CD4-positive, alpha-beta T cell (primary cell): ENCODE results near the gene GRK3. TPM values are rescaled to one million over a fixed set of nuclear protein-coding genes. Genes with fewer than 3 reads are reported as not detected.

Source experiments
- ATAC-seq: fragments of 200-7000 bp; cut with Tn5 transposase; one replicate; pipeline ENCODE4 v1.10.0; 2022; ENCODE audit warnings: mild to moderate bottlenecking; ENCODE audit not compliant: poor library complexity
- CTCF ChIA-PET: fragments of 350-600 bp; sonication (Branson Sonifier 250); formaldehyde crosslinking; loops from one replicate; lab custom pipeline; 2021; ENCODE audit warnings: antibody characterized with exemption, inconsistent platforms; lab: Charles Lee
- POLR2A ChIA-PET: fragments of 350-600 bp; sonication (Branson Sonifier 250); formaldehyde crosslinking; loops from one replicate; lab custom pipeline; 2021; ENCODE audit warnings: antibody characterized with exemption, inconsistent platforms; lab: Charles Lee
- DNase-seq, 14 experiments: peaks; one replicate each; pipeline ENCODE4 v3.0.0-alpha.2; 2013 to 2020; ENCODE audit warnings: mixed read lengths in 2 of 14
- H3K27ac ChIP-seq, 2 donors: one replicate each; pipeline versions ENCODE4 v1.5.1 to v1.7.0; 2013; ENCODE audit warnings: low read length in 2 of 2, low read depth in 1 of 2, mild to moderate bottlenecking in 1 of 2
- H3K27me3 ChIP-seq, 2 experiments: 1 replicate in 1 of 2; 2 replicates in 1 of 2; pipeline versions ENCODE4 v1.6.1 to v1.7.0; 2013; ENCODE audit warnings: low read length in 2 of 2, control low read depth in 1 of 2, mild to moderate bottlenecking in 1 of 2, moderate library complexity in 1 of 2; ENCODE audit not compliant: insufficient read depth in 2 of 2, control insufficient read depth in 1 of 2
- H3K36me3 ChIP-seq: one replicate; pipeline ENCODE4 v1.6.1; 2013; ENCODE audit warnings: low read length, control low read depth; ENCODE audit not compliant: insufficient read depth
- H3K4me1 ChIP-seq: one replicate; pipeline ENCODE4 v1.6.1; 2013; ENCODE audit warnings: low read length, control low read depth; ENCODE audit not compliant: insufficient read depth
- H3K4me3 ChIP-seq: one replicate; pipeline ENCODE4 v1.5.1; 2013; ENCODE audit warnings: mild to moderate bottlenecking, low read length, moderate library complexity
- H3K9me3 ChIP-seq, 2 experiments: 1 replicate in 1 of 2; 2 replicates in 1 of 2; pipeline versions ENCODE4 v1.6.1 to v1.7.0; 2013; ENCODE audit warnings: low read length in 2 of 2, mild to moderate bottlenecking in 2 of 2, control low read depth in 1 of 2, moderate library complexity in 1 of 2; ENCODE audit not compliant: control insufficient read depth in 1 of 2, insufficient read depth in 1 of 2
- H3K27ac Mint-ChIP-seq: one replicate; pipeline ENCODE4 v1.8.0; 2020; ENCODE audit warnings: mixed read lengths
- H3K27me3 Mint-ChIP-seq: one replicate; pipeline ENCODE4 v1.8.0; 2021; ENCODE audit warnings: mixed read lengths
- H3K36me3 Mint-ChIP-seq: one replicate; pipeline ENCODE4 v1.8.0; 2021; ENCODE audit warnings: low read depth, mixed read lengths
- H3K4me1 Mint-ChIP-seq: one replicate; pipeline ENCODE4 v1.8.0; 2021; ENCODE audit warnings: low read depth, mixed read lengths
- H3K4me3 Mint-ChIP-seq: one replicate; pipeline ENCODE4 v1.8.0; 2020; ENCODE audit warnings: mild to moderate bottlenecking, mixed read lengths
- H3K9me3 Mint-ChIP-seq: one replicate; pipeline ENCODE4 v1.8.0; 2020; ENCODE audit warnings: mixed read lengths
- CTCF ChIP-seq: fragments of 200-600 bp; IDR thresholded peaks from one replicate; pipeline ENCODE4 v1.8.0; 2022; ENCODE audit warnings: antibody characterized with exemption, mild to moderate bottlenecking
- intact Hi-C, 2 experiments: fragments of 100-400 bp; cut with DNase I in 1 of 2; cut with micrococcal nuclease in 1 of 2; formaldehyde crosslinking; loops; one replicate each; pipeline versions ENCODE4 v1.15.1 to v1.9.0; 2023 to 2025; cut with DNase I, micrococcal nuclease
- total RNA-seq, 174 experiments: library from RNA in 2 of 174; stranded (reverse) in 2 of 174; gene quantifications; one replicate each; pipeline ENCODE4 v1.2.3 and lab custom pipeline; 2021 to 2026

The GRK3 gene
- total RNA-seq, 2 experiments from 2014 or later: 1.7 to 2.0 TPM

GRCh38 chr22:25564979-25565677 is 653 bp downstream of the GRK3 start:
- no peaks in the 10 kb centered on the region for H3K9me3 Mint-ChIP-seq
- peaks cover 4% of the 10 kb centered on the region for H3K36me3 Mint-ChIP-seq
- no peak for ATAC-seq
- peaks cover 20% of the 10 kb centered on the region for H3K4me1 ChIP-seq
- intact Hi-C loops: loop anchor here (5.0 kb wide), 2 partner anchors 118 to 148 kb away; no protein-coding TSS in a partner anchor
- peaks cover 0 to 2% of the 10 kb centered on the region in 2 experiments for H3K27me3 ChIP-seq
- no peak overlapping the region for H3K27ac Mint-ChIP-seq
- ChIA-PET CTCF (interaction anchor here (1.3 kb wide), 1 partner anchor 9 kb away, joined by 3 read pairs; no protein-coding TSS in a partner anchor), POLR2A (no interaction called here)
- H3K9me3 ChIP-seq: no peaks in the 10 kb centered on the region
- no peaks in the 10 kb centered on the region for H3K36me3 ChIP-seq
- no peak for TF ChIP-seq CTCF
- H3K27ac ChIP-seq: no peak overlapping the region
- peaks cover 41% of the 10 kb centered on the region for H3K4me1 Mint-ChIP-seq
- peak in 3 of 14 experiments; percentile 3 to 27 (median 19) for DNase-seq
- peak overlapping the region; percentile 92 for H3K4me3 Mint-ChIP-seq
- H3K4me3 ChIP-seq: peak overlapping the region; percentile 50
- peaks cover 10% of the 10 kb centered on the region for H3K27me3 Mint-ChIP-seq

GRCh38 chr22:25566186-25566897 is 1.9 kb downstream of the GRK3 start:
- ChIA-PET CTCF (interaction anchor here (1.3 kb wide), 1 partner anchor 8 kb away, joined by 3 read pairs; no protein-coding TSS in a partner anchor), POLR2A (no interaction called here)
- Histone ChIP-seq H3K9me3 (no peaks in the 10 kb centered on the region), H3K4me3 (peak overlapping the region; percentile 2), H3K27ac (no peak overlapping the region), H3K4me1 (peaks cover 20% of the 10 kb centered on the region), H3K27me3 (peaks cover 0 to 2% of the 10 kb centered on the region in 2 experiments), H3K36me3 (no peaks in the 10 kb centered on the region)
- Mint-ChIP-seq H3K9me3 (no peaks in the 10 kb centered on the region), H3K27ac (no peak overlapping the region), H3K27me3 (peaks cover 10% of the 10 kb centered on the region), H3K36me3 (peaks cover 4% of the 10 kb centered on the region), H3K4me3 (peak overlapping the region; percentile 56), H3K4me1 (peaks cover 41% of the 10 kb centered on the region)
- intact Hi-C loops: loop anchor here in 1 of 2 experiments (5.0 kb wide), 1 partner anchor 119 kb away; no protein-coding TSS in a partner anchor
- no peak for ATAC-seq
- no peak for TF ChIP-seq CTCF
- DNase-seq: no peak

GRCh38 chr22:25566898-25567235 is 2.4 kb downstream of the GRK3 start:
- no peaks in the 10 kb centered on the region for H3K9me3 ChIP-seq
- intact Hi-C loops: loop anchor here in 1 of 2 experiments (5.0 kb wide), 1 partner anchor 120 kb away; no protein-coding TSS in a partner anchor
- Mint-ChIP-seq H3K27ac (no peak overlapping the region), H3K9me3 (no peaks in the 10 kb centered on the region), H3K4me3 (peak overlapping the region; percentile 64), H3K36me3 (peaks cover 4% of the 10 kb centered on the region), H3K27me3 (peaks cover 10% of the 10 kb centered on the region), H3K4me1 (peaks cover 41% of the 10 kb centered on the region)
- TF ChIP-seq CTCF: no peak
- DNase-seq: peak in 3 of 14 experiments; percentile 13 to 28 (median 28)
- CTCF ChIA-PET: no interaction called here
- no peak for ATAC-seq
- no peak overlapping the region for H3K27ac ChIP-seq
- H3K4me1 ChIP-seq: peaks cover 20% of the 10 kb centered on the region
- no peaks in the 10 kb centered on the region for H3K36me3 ChIP-seq
- H3K4me3 ChIP-seq: peak overlapping the region; percentile 2
- POLR2A ChIA-PET: no interaction called here
- H3K27me3 ChIP-seq: peaks cover 0 to 2% of the 10 kb centered on the region in 2 experiments
